CD4-positive, alpha-beta T cell treated with Interleukin-10 for 1 hour (primary cell): ENCODE results near the gene DCHS1.

Experiments
- DNase-seq: peaks from one replicate; pipeline ENCODE4 v3.0.0-alpha.2; 2020

DCHS1 gene

GRCh38 chr11:6646071-6646470 lies 9.5 kb downstream of the DCHS1 start:
- no peak for DNase-seq

- DNase-seq, result no peak
Measured at GRCh38 chr11:6642957-6643356, 12.7 kb downstream of the DCHS1 start.

- no peak for DNase-seq
Measured at GRCh38 chr11:6640985-6641701, 14.5 kb downstream of the DCHS1 start.

- no peak for DNase-seq
Measured at GRCh38 chr11:6640036-6640984, 15.3 kb downstream of the DCHS1 start.

- no peak for DNase-seq
Measured at GRCh38 chr11:6638429-6638828, 17.2 kb downstream of the DCHS1 start.

GRCh38 chr11:6637871-6638270 lies 17.7 kb downstream of the DCHS1 start:
- no peak for DNase-seq

- no peak for DNase-seq
Measured at GRCh38 chr11:6636480-6636879, 19.1 kb downstream of the DCHS1 start.

- DNase-seq, result no peak
Measured at GRCh38 chr11:6635082-6635932, 20.3 kb downstream of the DCHS1 start.

GRCh38 chr11:6634534-6634933 lies 21.1 kb downstream of the DCHS1 start:
- DNase-seq, result no peak

- DNase-seq, result no peak
Measured at GRCh38 chr11:6633422-6634408, 21.9 kb downstream of the DCHS1 start.

GRCh38 chr11:6632116-6633073 lies 23.2 kb downstream of the DCHS1 start:
- DNase-seq, result no peak

- no peak for DNase-seq
Measured at GRCh38 chr11:6631361-6631890, 24.2 kb downstream of the DCHS1 start.

GRCh38 chr11:6630632-6631291 lies 24.8 kb downstream of the DCHS1 start:
- DNase-seq, result no peak

- no peak for DNase-seq
Measured at GRCh38 chr11:6629892-6630631, 25.5 kb downstream of the DCHS1 start.

GRCh38 chr11:6629573-6629891 lies 26.1 kb downstream of the DCHS1 start:
- DNase-seq, result no peak

GRCh38 chr11:6628526-6628925 lies 27.1 kb downstream of the DCHS1 start:
- no peak for DNase-seq

GRCh38 chr11:6627762-6628241 lies 27.8 kb downstream of the DCHS1 start:
- peak; percentile 53 for DNase-seq

- DNase-seq, result no peak
Measured at GRCh38 chr11:6626971-6627761, 28.4 kb downstream of the DCHS1 start.
